ENCODE data around the gene FAM20C. TPM values are rescaled to one million over a fixed set of nuclear protein-coding genes. Genes with fewer than 3 reads are reported as not detected.

The FAM20C gene
- total and polyA plus RNA-seq, 10 of the 15 experiments (the other 5 are each of a cell fraction or from before 2014, with no cell fraction given) = 0.44 TPM; not detected in 9

DNA sequence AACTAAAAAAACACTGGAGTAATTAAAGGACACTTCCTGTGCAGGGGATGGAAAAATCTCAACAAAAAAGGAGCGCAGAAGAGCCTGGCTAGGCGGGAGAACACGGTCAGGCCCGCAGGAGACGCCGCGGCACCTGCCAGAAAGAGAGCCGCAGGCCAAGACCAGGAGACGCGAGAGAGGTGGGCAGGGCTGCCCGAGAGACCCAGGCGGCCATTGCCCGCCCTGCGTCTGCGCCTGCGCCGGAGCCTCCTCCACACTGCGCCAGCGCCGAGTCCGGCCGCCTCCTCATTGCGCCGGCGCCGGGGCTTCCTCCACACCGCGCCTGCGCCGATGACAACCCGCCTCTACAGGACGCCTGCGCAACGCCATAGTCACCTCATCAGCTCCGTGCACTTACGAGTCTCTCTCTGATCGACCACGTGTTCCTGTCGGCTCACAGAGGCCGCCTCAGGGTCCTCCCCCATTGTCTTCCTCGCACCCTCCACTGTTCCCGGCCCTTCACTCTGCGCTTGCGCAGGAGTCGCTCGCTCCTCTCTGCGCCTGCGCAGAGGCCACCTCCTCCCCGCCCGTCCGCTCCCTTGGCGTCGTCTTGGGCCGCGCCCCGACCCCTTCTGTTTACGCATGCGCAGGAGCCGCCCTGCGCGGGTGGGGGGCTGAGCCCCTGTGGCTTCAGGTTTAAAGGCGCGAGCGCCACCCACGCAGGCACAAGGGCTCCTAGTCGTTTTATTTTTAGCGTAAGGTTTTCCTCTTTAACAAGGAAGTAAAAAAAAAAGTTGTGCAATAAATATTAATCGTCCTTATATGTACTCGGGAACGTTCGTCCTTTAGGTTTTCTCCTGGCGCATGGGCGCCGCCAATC is 43.2 kb upstream of the FAM20C start (continued):
- peak; percentile 67; the same call in 1 of the 3 replicates for TF ChIP-seq POU2F2 (IDR thresholded peaks at IDR 0.05; ENCODE audit: borderline replicate concordance, low read depth, low read length)
- TF ChIP-seq IKZF1 (conservative IDR thresholded peaks at IDR 0.05) = peak; percentile 99
- no peak for TF ChIP-seq STAT1 (conservative IDR thresholded peaks at IDR 0.05)
- 0 out of 2 replicates have a peak, but pooled peaks have one; percentile 39 for TF ChIP-seq TCF3 (IDR thresholded peaks at IDR 0.05; ENCODE audit: borderline replicate concordance, insufficient read depth, low read depth, low read length)
- TF ChIP-seq POLR2A (IDR thresholded peaks at IDR 0.05; ENCODE audit: low read depth, low read length) = peak; percentile 93
- peak; percentile 63 for TF ChIP-seq NRF1 (conservative IDR thresholded peaks at IDR 0.05; ENCODE audit: low read depth, low read length)
- TF ChIP-seq MXI1 (IDR thresholded peaks at IDR 0.05; ENCODE audit: low read depth, low read length) = peak; percentile 31; the same call in 1 of the 2 replicates
- TF ChIP-seq ZNF274 (IDR thresholded peaks at IDR 0.05; ENCODE audit: insufficient read depth, insufficient read length) = no peak
- TF ChIP-seq SIX5 (IDR thresholded peaks at IDR 0.05; ENCODE audit: low read depth, low read length, severe bottlenecking) = no peak
- peak; percentile 78 for TF ChIP-seq POLR2AphosphoS5 (IDR thresholded peaks at IDR 0.05; ENCODE audit: low read length)
- TF ChIP-seq YY1 (IDR thresholded peaks at IDR 0.05; ENCODE audit: low read depth, low read length) = peak; percentile 98
- peak; percentile 90; the same call in 1 of the 2 replicates for TF ChIP-seq TAF1 (IDR thresholded peaks at IDR 0.05; ENCODE audit: borderline replicate concordance, low read depth, low read length)
- TF ChIP-seq HDAC2 (IDR thresholded peaks at IDR 0.05) = no peak
- TF ChIP-seq POLR2AphosphoS2 (IDR thresholded peaks at IDR 0.05; ENCODE audit: low read depth, low read length) = no peak
- TF ChIP-seq, protein P1, sequence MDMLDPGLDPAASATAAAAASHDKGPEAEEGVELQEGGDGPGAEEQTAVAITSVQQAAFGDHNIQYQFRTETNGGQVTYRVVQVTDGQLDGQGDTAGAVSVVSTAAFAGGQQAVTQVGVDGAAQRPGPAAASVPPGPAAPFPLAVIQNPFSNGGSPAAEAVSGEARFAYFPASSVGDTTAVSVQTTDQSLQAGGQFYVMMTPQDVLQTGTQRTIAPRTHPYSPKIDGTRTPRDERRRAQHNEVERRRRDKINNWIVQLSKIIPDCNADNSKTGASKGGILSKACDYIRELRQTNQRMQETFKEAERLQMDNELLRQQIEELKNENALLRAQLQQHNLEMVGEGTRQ (IDR thresholded peaks at IDR 0.05; ENCODE audit: borderline replicate concordance, low read depth, low read length) = no peak; the same call in 1 of the 2 replicates
- TF ChIP-seq CREM (IDR thresholded peaks at IDR 0.05; ENCODE audit: low read depth) = peak; percentile 31; the same call in 1 of the 2 replicates
- peak; percentile 53; the same call in 1 of the 2 replicates for TF ChIP-seq NFYB (IDR thresholded peaks at IDR 0.05; ENCODE audit: insufficient read depth, low read depth, low read length)
